Astrocyte of the spinal cord (primary cell): ENCODE measurements around the gene SCG5.

Source experiments
- DNase-seq: peaks from one replicate; pipeline ENCODE4 v3.0.0; 2011; ENCODE audit warnings: low read depth, low spot score
- H3K4me3 ChIP-seq: 2 replicates; pipeline ENCODE4 v1.5.1; 2011; ENCODE audit warnings: low read depth, mild to moderate bottlenecking, low read length, moderate library complexity
- in situ Hi-C: cut with HindIII; loops from 2 replicates; pipeline ENCODE4 v1.10.0; 2017; ENCODE audit warnings: low sequenced_read_pairs
- TF ChIP-seq, protein P1 (sequence below): IDR thresholded peaks from 2 replicates; pipeline ENCODE4 v1.5.1; 2012; ENCODE audit warnings: low read depth, mild to moderate bottlenecking, low read length, inconsistent platforms

The SCG5 gene

DNA sequence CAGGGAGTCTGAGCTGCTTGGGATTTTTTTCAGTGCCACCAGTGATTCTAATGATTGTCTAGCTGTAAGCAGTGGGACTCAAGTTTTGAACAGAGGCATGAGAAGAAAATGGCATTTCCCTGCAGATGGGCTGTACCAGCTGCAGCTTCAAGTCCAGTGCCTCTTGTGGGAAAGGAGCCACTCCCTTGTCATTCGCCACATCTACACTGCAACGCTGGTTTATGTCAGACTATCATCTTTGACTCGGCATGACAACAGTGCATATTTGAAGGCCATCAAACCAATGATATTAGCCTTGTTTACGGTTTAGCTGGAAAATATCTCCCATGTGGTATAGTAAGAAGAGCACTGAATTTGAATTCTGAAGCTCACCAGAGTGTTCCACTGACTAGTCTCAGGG is 22.2 kb downstream of the SCG5 start:
- no peak overlapping the region for H3K4me3 ChIP-seq
- TF ChIP-seq, protein P1, sequence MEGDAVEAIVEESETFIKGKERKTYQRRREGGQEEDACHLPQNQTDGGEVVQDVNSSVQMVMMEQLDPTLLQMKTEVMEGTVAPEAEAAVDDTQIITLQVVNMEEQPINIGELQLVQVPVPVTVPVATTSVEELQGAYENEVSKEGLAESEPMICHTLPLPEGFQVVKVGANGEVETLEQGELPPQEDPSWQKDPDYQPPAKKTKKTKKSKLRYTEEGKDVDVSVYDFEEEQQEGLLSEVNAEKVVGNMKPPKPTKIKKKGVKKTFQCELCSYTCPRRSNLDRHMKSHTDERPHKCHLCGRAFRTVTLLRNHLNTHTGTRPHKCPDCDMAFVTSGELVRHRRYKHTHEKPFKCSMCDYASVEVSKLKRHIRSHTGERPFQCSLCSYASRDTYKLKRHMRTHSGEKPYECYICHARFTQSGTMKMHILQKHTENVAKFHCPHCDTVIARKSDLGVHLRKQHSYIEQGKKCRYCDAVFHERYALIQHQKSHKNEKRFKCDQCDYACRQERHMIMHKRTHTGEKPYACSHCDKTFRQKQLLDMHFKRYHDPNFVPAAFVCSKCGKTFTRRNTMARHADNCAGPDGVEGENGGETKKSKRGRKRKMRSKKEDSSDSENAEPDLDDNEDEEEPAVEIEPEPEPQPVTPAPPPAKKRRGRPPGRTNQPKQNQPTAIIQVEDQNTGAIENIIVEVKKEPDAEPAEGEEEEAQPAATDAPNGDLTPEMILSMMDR: no peak
- DNase-seq: no peak
- in situ Hi-C loops: loop anchor here (25.0 kb wide), 1 partner anchor 324 kb away; no protein-coding TSS in a partner anchor

- TF ChIP-seq, protein P1: no peak
- H3K4me3 ChIP-seq: no peak overlapping the region
- no peak for DNase-seq
- in situ Hi-C loops: loop anchor here (25.0 kb wide), 1 partner anchor 323 kb away; no protein-coding TSS in a partner anchor
These were observed 23.3 kb downstream of the SCG5 start for GRCh38 chr15:32664796-32665195.

DNA sequence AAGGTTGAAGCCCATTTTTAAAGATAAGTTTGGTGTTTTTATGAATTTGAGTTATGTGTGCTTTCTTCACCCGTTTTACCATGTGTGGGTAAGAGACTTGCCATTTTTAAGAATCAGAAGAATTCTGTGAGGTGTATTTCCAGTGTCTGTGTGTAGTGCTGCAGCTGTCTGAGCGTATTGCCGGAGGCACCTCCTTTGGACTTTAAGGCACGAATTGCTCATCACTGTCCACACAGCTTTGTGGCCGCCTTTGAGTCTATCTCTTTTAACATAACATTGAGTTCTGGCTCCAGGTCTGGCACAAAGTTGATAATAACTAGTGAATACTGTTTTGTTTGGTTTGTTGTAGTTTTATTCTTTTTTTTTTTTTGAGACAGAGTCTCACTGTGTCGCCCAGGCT is 25.8 kb downstream of the SCG5 start:
- no peak for DNase-seq
- no peak overlapping the region for H3K4me3 ChIP-seq
- in situ Hi-C loops: loop anchor here (25.0 kb wide), 1 partner anchor 320 kb away; no protein-coding TSS in a partner anchor
- TF ChIP-seq, protein P1: no peak

DNA sequence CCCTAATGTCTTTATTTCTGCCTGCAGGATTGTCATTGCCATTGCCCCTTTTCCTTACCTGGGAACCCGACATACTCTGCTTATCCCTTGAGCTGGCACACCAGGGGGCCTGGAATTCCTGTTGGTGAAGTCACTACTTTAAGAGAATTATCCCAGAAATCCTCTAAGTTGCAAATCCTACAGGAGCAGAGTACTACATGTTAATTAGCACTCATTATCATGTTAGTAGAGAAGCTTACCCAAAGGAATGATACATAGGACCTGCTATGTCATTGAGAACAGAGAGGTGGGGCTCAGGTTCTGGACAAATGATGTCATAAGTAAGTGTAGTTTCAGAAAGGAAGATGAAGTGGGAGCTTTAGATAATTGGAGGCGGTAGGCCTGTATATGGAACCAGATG is 27.4 kb downstream of the SCG5 start:
- no peak overlapping the region for H3K4me3 ChIP-seq
- in situ Hi-C loops: loop anchor here (25.0 kb wide), 1 partner anchor 318 kb away; no protein-coding TSS in a partner anchor
- TF ChIP-seq, protein P1: no peak
- DNase-seq: no peak

GRCh38 chr15:32669896-32670611 is 28.5 kb downstream of the SCG5 start:
- H3K4me3 ChIP-seq: no peak overlapping the region
- TF ChIP-seq, protein P1: no peak
- in situ Hi-C loops: loop anchor here (25.0 kb wide), 1 partner anchor 317 kb away; no protein-coding TSS in a partner anchor
- DNase-seq: no peak

GRCh38 chr15:32670623-32671022 is 29.1 kb downstream of the SCG5 start:
- in situ Hi-C loops: loop anchor here (25.0 kb wide), 1 partner anchor 317 kb away; no protein-coding TSS in a partner anchor
- no peak overlapping the region for H3K4me3 ChIP-seq
- no peak for DNase-seq
- TF ChIP-seq, protein P1: no peak
